Right lobe of liver (tissue), 6 donors: Measurements from ENCODE around the gene UBR1. TPM values are rescaled to one million over a fixed set of nuclear protein-coding genes. Genes with fewer than 3 reads are reported as not detected.

Source experiments
- ATAC-seq, 4 donors: fragments of 200-7000 bp; cut with Tn5 transposase; one replicate each; pipeline ENCODE4 v1.9.1; 2020; ENCODE audit warnings: mild to moderate bottlenecking in 4 of 4, moderate library complexity in 4 of 4
- DNase-seq, 3 donors: peaks; one replicate each; pipeline ENCODE4 v3.0.0-alpha.2; 2020
- H3K27ac ChIP-seq, 3 donors: fragments of 200-600 bp; one replicate each; pipeline ENCODE4 v1.8.0; 2022
- H3K27me3 ChIP-seq, 2 donors: fragments of 200-600 bp; one replicate each; pipeline ENCODE4 v1.8.0; 2022
- H3K36me3 ChIP-seq, 4 donors: fragments of 200-600 bp; sonication (generic) in 1 of 4; one replicate each; pipeline versions ENCODE4 v1.5.1 to v1.8.0; 2017 to 2022; ENCODE audit warnings: control low read depth in 1 of 4
- H3K4me1 ChIP-seq, 4 donors: fragments of 200-600 bp; sonication (generic) in 1 of 4; one replicate each; pipeline versions ENCODE4 v1.5.1 to v1.8.0; 2017 to 2022; ENCODE audit warnings: control low read depth in 1 of 4
- H3K4me3 ChIP-seq, 3 donors: fragments of 200-600 bp; one replicate each; pipeline ENCODE4 v1.8.0; 2022
- H3K9me3 ChIP-seq, 4 donors: fragments of 200-600 bp; sonication (generic) in 1 of 4; one replicate each; pipeline versions ENCODE4 v1.5.1 to v1.8.0; 2017 to 2022; ENCODE audit warnings: control low read depth in 1 of 4
- CTCF ChIP-seq, 4 donors: fragments of 200-600 bp in 3 of 4; fragments of 450-650 bp in 1 of 4; IDR thresholded peaks; one replicate each; pipeline versions ENCODE4 v1.5.1 to v1.8.0; 2016 to 2022; ENCODE audit warnings: antibody characterized with exemption in 4 of 4, mild to moderate bottlenecking in 2 of 4
- POLR2A ChIP-seq: fragments of 450-650 bp; IDR thresholded peaks from one replicate; pipeline ENCODE4 v1.6.1; 2017; ENCODE audit warnings: antibody characterized with exemption, mild to moderate bottlenecking
- WGBS: methylation state at CpG from one replicate; pipeline ENCODE4 v1.1.6; 2018; ENCODE audit warnings: low coverage, low lambda C conversion rate; ENCODE audit not compliant: insufficient coverage; ENCODE audit errors: missing lambda C conversion rate; 5-methylcytosine and 5-hydroxymethylcytosine counted together
- intact Hi-C, 2 donors: fragments of 100-400 bp; cut with DNase I; formaldehyde crosslinking; loops; one replicate each; pipeline versions ENCODE4 v1.11.2 to v1.14.1; 2022
- total RNA-seq, 6 experiments: library from RNA; depleted of rRNA in 2 of 6; stranded (reverse); fragments of >200 nt in 2 of 6; fragmentation: NEBNext Ultra II Directional in 3 of 6; extraction: Animal tissue kit (Norgen Biotek cat#: 25700) in 3 of 6; gene quantifications; one replicate each; pipeline versions ENCODE4 v1.1.0 to v1.2.4, GENCODE V29; 2016 to 2023
- donor health status: DM: no; HTN: yes; CAD: no.
- donor health status: DM: no; HTN: no; CAD: no.
- donor health status: DM: no; HTN: no; CAD: no.
- donor health status: DM: no; HTN: yes; CAD: no.
- donor health status: DM: no; HTN: yes; CAD: no.

The UBR1 gene
- total RNA-seq, 6 experiments from 2014 or later, result 8.8 to 15.6 (median 10.6) TPM

GRCh38 chr15:42919799-42920518 is 185.9 kb downstream of the UBR1 start:
- intact Hi-C loops, result loop anchor here (10.0 kb wide), 2 partner anchors 215 to 225 kb away; no protein-coding TSS in a partner anchor
- Histone ChIP-seq H3K4me1 (peaks cover 0 to 7% (median 0%) of the 10 kb centered on the region in 4 donors), H3K4me3 (peak overlapping the region; percentile 86 to 96 (median 96)), H3K9me3 (no peaks in the 10 kb centered on the region), H3K27me3 (no peaks in the 10 kb centered on the region), H3K36me3 (no peaks in the 10 kb centered on the region), H3K27ac (peak overlapping the region; percentile 56 to 79 (median 74))
- peak; percentile 51 to 66 (median 58) for DNase-seq
- TF ChIP-seq POLR2A (no peak), CTCF (IDR thresholded peaks at IDR 0.05) (no peak)
- ATAC-seq, result peak in 3 of 4 donors; percentile 2 to 12 (median 5)
- WGBS, result 0% methylated on average over 18 of the region's 40 CpGs

- no peak for DNase-seq
- TF ChIP-seq POLR2A (no peak), CTCF (IDR thresholded peaks at IDR 0.05) (no peak)
- WGBS, result 35% methylated on average over 2 of the region's 2 CpGs
- no peaks in the 10 kb centered on the region for H3K9me3 ChIP-seq
- no peak for ATAC-seq
- intact Hi-C loops, result no loop called here
- H3K4me3 ChIP-seq, result peak overlapping the region in 2 of 3 donors; percentile 86 to 96
- no peak overlapping the region for H3K27ac ChIP-seq
- H3K4me1 ChIP-seq, result peaks cover 0 to 7% (median 0%) of the 10 kb centered on the region in 4 donors
- no peaks in the 10 kb centered on the region for H3K36me3 ChIP-seq
- no peaks in the 10 kb centered on the region for H3K27me3 ChIP-seq
These were observed 186.5 kb downstream of the UBR1 start for GRCh38 chr15:42919308-42919707.

- 69% methylated on average over 4 of the region's 5 CpGs for WGBS
- ATAC-seq, result no peak
These were observed 187.8 kb downstream of the UBR1 start for GRCh38 chr15:42918047-42918446.

GRCh38 chr15:42915654-42916315 is 190.1 kb downstream of the UBR1 start:
- no peak for DNase-seq
- no peaks in the 10 kb centered on the region for H3K36me3 ChIP-seq
- intact Hi-C loops, result no loop called here
- H3K4me3 ChIP-seq, result no peak overlapping the region
- WGBS, result 86% methylated on average over 3 of the region's 3 CpGs
- no peaks in the 10 kb centered on the region for H3K9me3 ChIP-seq
- peaks cover 0 to 7% (median 0%) of the 10 kb centered on the region in 4 donors for H3K4me1 ChIP-seq
- ATAC-seq, result no peak
- no peaks in the 10 kb centered on the region for H3K27me3 ChIP-seq
- no peak overlapping the region for H3K27ac ChIP-seq
- no peak for TF ChIP-seq POLR2A
- TF ChIP-seq CTCF (IDR thresholded peaks at IDR 0.05), result no peak

More at GRCh38 chr15:42918047-42918446, 187.8 kb downstream of the UBR1 start:
- no peak overlapping the region for H3K27ac ChIP-seq
- no peak for TF ChIP-seq CTCF (IDR thresholded peaks at IDR 0.05)
- no peak for TF ChIP-seq POLR2A
- intact Hi-C loops, result no loop called here
- H3K36me3 ChIP-seq, result no peaks in the 10 kb centered on the region
- DNase-seq, result no peak
- no peak overlapping the region for H3K4me3 ChIP-seq
- H3K4me1 ChIP-seq, result peaks cover 0 to 7% (median 0%) of the 10 kb centered on the region in 4 donors
- H3K9me3 ChIP-seq, result no peaks in the 10 kb centered on the region
- no peaks in the 10 kb centered on the region for H3K27me3 ChIP-seq
